K562 (cell line): ENCODE data around the gene DPEP2. TPM values are rescaled to one million over a fixed set of nuclear protein-coding genes. Genes with fewer than 3 reads are reported as not detected.

Source experiments
- BRD4 ChIP-seq: fragments of 200-600 bp; sonication (generic); IDR thresholded peaks from 2 replicates; pipeline ENCODE4 v1.6.1; 2017; ENCODE audit warnings: inconsistent platforms
- GATA2 ChIP-seq: sonication (generic); formaldehyde crosslinking; IDR thresholded peaks from 2 replicates; pipeline ENCODE4 v1.4.0; 2020; ENCODE audit warnings: mild to moderate bottlenecking, missing genetic modification reagents
- MGA ChIP-seq: fragments of 450-650 bp; IDR thresholded peaks from 2 replicates; pipeline ENCODE4 v1.6.1; 2016; ENCODE audit warnings: mild to moderate bottlenecking, moderate library complexity
- NKRF ChIP-seq: fragments of 450-650 bp; IDR thresholded peaks from 2 replicates; pipeline ENCODE4 v1.6.1; 2016; ENCODE audit warnings: borderline replicate concordance
- NONO ChIP-seq, 2 experiments: fragments of 200-400 bp in 1 of 2; fragments of 450-650 bp in 1 of 2; formaldehyde crosslinking in 1 of 2; IDR thresholded peaks; 2 replicates each; pipeline ENCODE4 v1.6.1; 2017; ENCODE audit warnings: low read depth in 2 of 2, mild to moderate bottlenecking in 2 of 2, moderate library complexity in 2 of 2, low read length in 1 of 2
- ZMIZ1 ChIP-seq, 2 experiments: fragments of 150-350 bp in 1 of 2; IDR thresholded peaks; 2 replicates each; pipeline ENCODE4 v1.6.1; 2012 to 2016; ENCODE audit warnings: low read depth in 2 of 2, low read length in 2 of 2, mild to moderate bottlenecking in 1 of 2, moderate library complexity in 1 of 2
- polyA plus RNA-seq, 8 experiments: library from polyadenylated mRNA; depleted of rRNA in 4 of 8; stranded (reverse) in 5 of 8; unstranded in 3 of 8; fragments of >200 nt; fragmentation: Nextera tagmentation in 2 of 8; fragmentation: Illumina TruSeq in 1 of 8; extraction: Ambion mirVana in 2 of 8; extraction: Trizol in 1 of 8; gene quantifications; 2 replicates each; pipeline versions ENCODE4 v1.2.1 to v1.2.3, GENCODE V29; 2011 to 2014; ENCODE audit warnings: inconsistent platforms in 1 of 8, missing spikeins in 1 of 8
- total RNA-seq, 7 experiments: library from RNA; depleted of rRNA in 6 of 7; stranded (reverse); fragments of >200 nt in 6 of 7; fragmentation: Illumina TruSeq in 2 of 7; extraction: Trizol in 2 of 7; gene quantifications; 2 replicates each; pipeline versions ENCODE4 v1.2.1 to v1.2.3, GENCODE V29; 2011 to 2021; ENCODE audit warnings: low replicate concordance in 1 of 7

Gene DPEP2
- total and polyA plus RNA-seq, 9 of the 15 experiments (the other 6 are each of a cell fraction or from before 2014, with no cell fraction given), result 0.14 to 1.2 (median 0.38) TPM

GRCh38 chr16:67993207-67994039 is 5.9 kb downstream of the DPEP2 start (continued):
- TF ChIP-seq MGA, result peak; percentile 93
- TF ChIP-seq NONO (IDR thresholded peaks at IDR 0.05; ENCODE audit: low read depth in 2 of 2, low read length in 1 of 2), result peak in 1 of 2 experiments; percentile 86; a peak in 2 of 4 replicates
- TF ChIP-seq NKRF, result peak; percentile 81; the same call in 1 of the 2 replicates
- TF ChIP-seq GATA2 (CRISPR knock-in tag), result no peak
- peak; percentile 28; the same call in 1 of the 2 replicates for TF ChIP-seq BRD4
- TF ChIP-seq ZMIZ1 (IDR thresholded peaks at IDR 0.05; ENCODE audit: low read depth in 2 of 2, low read length in 2 of 2), result peak in 1 of 2 experiments; percentile 16; a peak in 2 of 4 replicates
